Right lobe of liver (tissue), 4 donors: ENCODE measurements around the gene AFG1L.

Experiments
- POLR2A ChIP-seq: fragments of 450-650 bp; IDR thresholded peaks from one replicate; pipeline ENCODE4 v1.6.1; 2017; ENCODE audit warnings: antibody characterized with exemption, mild to moderate bottlenecking
- TF ChIP-seq, protein P1 (sequence below), 4 donors: fragments of 200-600 bp in 3 of 4; fragments of 450-650 bp in 1 of 4; IDR thresholded peaks; one replicate each; pipeline versions ENCODE4 v1.5.1 to v1.8.0; 2016 to 2022; ENCODE audit warnings: antibody characterized with exemption in 4 of 4, mild to moderate bottlenecking in 2 of 4
- donor health status: DM: no; HTN: no; CAD: no.
- donor health status: DM: no; HTN: no; CAD: no.
- donor health status: DM: no; HTN: yes; CAD: no.

DNA sequence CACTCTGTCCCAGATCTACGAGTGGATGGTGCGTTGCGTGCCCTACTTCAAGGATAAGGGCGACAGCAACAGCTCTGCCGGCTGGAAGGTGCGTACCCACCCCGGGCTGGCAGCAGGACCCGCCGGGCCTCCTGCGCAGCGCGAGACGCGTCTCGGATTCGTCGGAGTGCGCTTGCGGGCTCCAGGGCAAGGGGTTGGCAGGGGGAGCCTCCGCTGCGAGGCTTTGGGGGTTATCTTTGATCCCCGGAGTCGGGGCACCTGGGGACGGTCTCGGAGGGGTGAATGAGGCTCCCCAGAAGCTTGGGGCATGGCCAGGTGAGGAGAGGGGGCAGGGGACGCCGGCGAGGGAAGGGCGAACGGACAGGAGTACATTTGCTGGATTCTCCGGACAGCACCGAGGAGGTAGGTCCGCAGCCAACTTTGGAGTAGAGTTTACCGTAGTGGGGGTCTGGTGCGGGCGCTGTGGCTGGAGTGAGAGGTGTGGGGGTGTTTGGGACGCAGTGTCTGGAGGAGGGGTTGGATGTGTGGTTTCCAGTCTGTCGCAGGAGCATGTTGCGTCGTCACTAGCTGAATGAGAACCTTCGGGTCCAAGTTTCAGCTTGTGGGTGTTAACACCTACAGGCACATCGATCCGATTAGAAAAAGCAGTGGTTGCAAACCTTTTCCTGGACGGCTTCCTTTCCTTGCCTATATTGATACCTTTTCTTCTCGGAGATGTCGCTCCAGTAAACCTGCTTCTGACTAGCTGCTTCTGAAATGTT is 267.1 kb downstream of the AFG1L start:
- TF ChIP-seq, protein P1, sequence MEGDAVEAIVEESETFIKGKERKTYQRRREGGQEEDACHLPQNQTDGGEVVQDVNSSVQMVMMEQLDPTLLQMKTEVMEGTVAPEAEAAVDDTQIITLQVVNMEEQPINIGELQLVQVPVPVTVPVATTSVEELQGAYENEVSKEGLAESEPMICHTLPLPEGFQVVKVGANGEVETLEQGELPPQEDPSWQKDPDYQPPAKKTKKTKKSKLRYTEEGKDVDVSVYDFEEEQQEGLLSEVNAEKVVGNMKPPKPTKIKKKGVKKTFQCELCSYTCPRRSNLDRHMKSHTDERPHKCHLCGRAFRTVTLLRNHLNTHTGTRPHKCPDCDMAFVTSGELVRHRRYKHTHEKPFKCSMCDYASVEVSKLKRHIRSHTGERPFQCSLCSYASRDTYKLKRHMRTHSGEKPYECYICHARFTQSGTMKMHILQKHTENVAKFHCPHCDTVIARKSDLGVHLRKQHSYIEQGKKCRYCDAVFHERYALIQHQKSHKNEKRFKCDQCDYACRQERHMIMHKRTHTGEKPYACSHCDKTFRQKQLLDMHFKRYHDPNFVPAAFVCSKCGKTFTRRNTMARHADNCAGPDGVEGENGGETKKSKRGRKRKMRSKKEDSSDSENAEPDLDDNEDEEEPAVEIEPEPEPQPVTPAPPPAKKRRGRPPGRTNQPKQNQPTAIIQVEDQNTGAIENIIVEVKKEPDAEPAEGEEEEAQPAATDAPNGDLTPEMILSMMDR (IDR thresholded peaks at IDR 0.05): no peak
- no peak for TF ChIP-seq POLR2A
